ENCODE measurements around the gene RBP5.
A peak's percentile ranks its signal among the peaks of the same experiment; 100 is the strongest.
"Not testable (repeated sequence)": the region's sequence is repeated elsewhere in the genome, so short reads cannot be mapped to it uniquely, and the experiment has no call there.

RBP5 gene

GRCh38 chr12:7121324-7121723 is 7.4 kb downstream of the RBP5 start:
- no peak for DNase-seq

GRCh38 chr12:7120166-7120565 is 8.5 kb downstream of the RBP5 start:
- DNase-seq = no peak

GRCh38 chr12:7118881-7119280 is 9.8 kb downstream of the RBP5 start:
- no peak for DNase-seq

GRCh38 chr12:7117670-7118069 is 11.0 kb downstream of the RBP5 start:
- no peak for DNase-seq

- DNase-seq = no peak
Measured at GRCh38 chr12:7116916-7117315, 11.8 kb downstream of the RBP5 start.

- DNase-seq = no peak
Measured at GRCh38 chr12:7116196-7116595, 12.5 kb downstream of the RBP5 start.

GRCh38 chr12:7114851-7115250 is 13.8 kb downstream of the RBP5 start:
- no peak for DNase-seq

- DNase-seq = no peak
Measured at GRCh38 chr12:7114008-7114407, 14.7 kb downstream of the RBP5 start.

- DNase-seq = peak; percentile 43
Measured at GRCh38 chr12:7113389-7113871, 15.3 kb downstream of the RBP5 start.

- no peak for DNase-seq
Measured at GRCh38 chr12:7112041-7112440, 16.6 kb downstream of the RBP5 start.

GRCh38 chr12:7110661-7111060 is 18.0 kb downstream of the RBP5 start:
- no peak for DNase-seq

- DNase-seq = no peak
Measured at GRCh38 chr12:7109572-7109920, 19.1 kb downstream of the RBP5 start.

- DNase-seq = peak; percentile 70
Measured at GRCh38 chr12:7108796-7109571, 19.7 kb downstream of the RBP5 start, which contains the start of gene C1RL. TSS of gene C1RL (minus strand) at chr12:7109214. CDS start at chr12:7109180, 34 bp downstream.

- DNase-seq = no peak
Measured at GRCh38 chr12:7108003-7108795, 20.5 kb downstream of the RBP5 start.

- no peak for DNase-seq
Measured at GRCh38 chr12:7107636-7108002, 21.1 kb downstream of the RBP5 start.

GRCh38 chr12:7107181-7107580 is 21.5 kb downstream of the RBP5 start:
- DNase-seq = not testable (repeated sequence)

- no peak for DNase-seq
Measured at GRCh38 chr12:7106082-7106481, 22.6 kb downstream of the RBP5 start.

- no peak for DNase-seq
Measured at GRCh38 chr12:7103837-7104584, 24.7 kb downstream of the RBP5 start.

GRCh38 chr12:7102582-7102981 is 26.1 kb downstream of the RBP5 start:
- DNase-seq = no peak

GRCh38 chr12:7101694-7102131 is 27.0 kb downstream of the RBP5 start:
- DNase-seq = no peak

GRCh38 chr12:7101047-7101693 is 27.5 kb downstream of the RBP5 start:
- DNase-seq = no peak

GRCh38 chr12:7100239-7100638 is 28.4 kb downstream of the RBP5 start:
- no peak for DNase-seq

Measured in NCI-H2029 treated with DMSO at 0.1 percent for 48 hours (cell line).